Stimulated activated CD4-positive, alpha-beta T cell treated with anti-CD3 and anti-CD28 coated beads, Interleukin-12 subunit alpha, Interleukin-12 subunit beta, amount 100 ng/mL, for 4 hours (primary cell): ENCODE results near the gene MYO6.

Experiments
- DNase-seq: peaks from one replicate; pipeline ENCODE4 v3.0.0-alpha.2; 2020

Gene MYO6

GRCh38 chr6:75968143-75968542 is 219.1 kb downstream of the MYO6 start:
- no peak for DNase-seq
